GF-D8 (cell line): Measurements from ENCODE around the gene S100A1.
"Not testable (repeated sequence)": the region's sequence is repeated elsewhere in the genome, so short reads cannot be mapped to it uniquely, and the experiment has no call there.

ENCODE experiments used
- DNase-seq: peaks from one replicate; lab custom pipeline; 2025; lab: John Stamatoyannopoulos, UW

The S100A1 gene

DNA sequence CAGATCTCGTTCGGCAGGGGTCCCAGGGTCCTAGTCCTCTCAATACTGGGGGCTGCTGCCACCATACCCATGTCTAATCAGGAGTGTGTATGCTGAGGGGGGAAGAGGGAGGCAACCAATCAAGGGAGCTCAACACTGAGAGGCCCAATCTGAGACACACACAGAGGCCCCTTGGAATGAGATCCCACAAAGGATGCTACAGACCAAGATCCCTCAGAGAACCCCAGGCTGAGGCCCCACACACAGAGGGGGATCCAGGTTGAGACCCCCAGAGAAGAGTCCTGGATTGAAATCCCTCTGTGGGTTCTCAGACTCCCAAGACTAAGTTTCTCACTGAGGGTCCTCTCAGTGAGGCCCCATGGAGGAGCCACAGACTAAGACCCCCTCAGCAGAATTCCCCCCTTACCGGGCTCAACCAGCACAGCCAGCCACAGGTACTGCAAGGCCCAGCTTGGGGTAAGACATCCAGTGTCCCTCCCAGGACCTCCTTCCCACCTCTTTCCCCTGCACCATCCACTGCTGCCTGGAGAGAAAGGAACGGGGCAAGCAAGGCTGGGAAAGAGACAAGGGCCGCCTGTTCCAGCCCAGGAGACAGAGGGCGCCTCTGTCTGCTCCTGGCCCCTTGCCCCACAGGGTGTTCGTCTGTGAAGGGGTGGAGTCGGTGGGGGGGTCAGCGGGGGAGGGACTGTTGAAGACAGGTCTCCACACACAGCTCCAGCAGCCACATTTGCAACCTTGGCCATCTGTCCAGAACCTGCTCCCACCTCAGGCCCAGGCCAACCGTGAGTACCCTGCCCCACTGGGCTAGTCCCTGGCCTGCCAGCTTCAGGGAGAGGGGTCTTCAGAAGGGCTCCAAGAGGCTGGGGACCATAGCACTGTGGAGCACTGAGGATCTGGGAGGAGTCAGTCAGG lies at the start of gene S100A1:
TSS of gene S100A1 (plus strand) at position 720 of the 912 bp plus-strand sequence. CDS start 2,088 bp downstream, outside the sequence.
- no peak for DNase-seq

- no peak for DNase-seq
Measured at GRCh38 chr1:153578490-153578889, 49.7 kb upstream of the S100A1 start.

DNA sequence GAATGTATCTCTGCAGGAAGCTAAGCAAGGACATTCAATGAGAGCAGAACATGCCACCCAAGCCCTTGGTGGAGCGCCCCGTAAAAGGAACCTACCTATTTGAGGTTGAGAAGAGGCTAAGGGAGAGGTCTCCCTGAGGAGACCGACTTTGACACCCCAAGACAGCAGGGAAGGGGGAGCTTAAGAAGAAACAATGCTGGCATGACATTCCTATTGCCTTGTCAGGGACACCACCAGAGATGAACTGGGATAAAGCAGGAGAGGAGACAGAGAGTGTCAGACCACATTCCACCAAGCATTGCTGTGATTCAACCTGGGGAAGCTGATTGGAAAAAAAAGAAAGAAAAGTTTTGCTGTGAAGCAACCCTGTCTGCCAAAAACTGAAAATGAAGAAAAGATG lies 49.3 kb upstream of the S100A1 start:
- DNase-seq, result no peak

- not testable (repeated sequence) for DNase-seq
Measured at GRCh38 chr1:153582836-153583235, 45.4 kb upstream of the S100A1 start.

DNA sequence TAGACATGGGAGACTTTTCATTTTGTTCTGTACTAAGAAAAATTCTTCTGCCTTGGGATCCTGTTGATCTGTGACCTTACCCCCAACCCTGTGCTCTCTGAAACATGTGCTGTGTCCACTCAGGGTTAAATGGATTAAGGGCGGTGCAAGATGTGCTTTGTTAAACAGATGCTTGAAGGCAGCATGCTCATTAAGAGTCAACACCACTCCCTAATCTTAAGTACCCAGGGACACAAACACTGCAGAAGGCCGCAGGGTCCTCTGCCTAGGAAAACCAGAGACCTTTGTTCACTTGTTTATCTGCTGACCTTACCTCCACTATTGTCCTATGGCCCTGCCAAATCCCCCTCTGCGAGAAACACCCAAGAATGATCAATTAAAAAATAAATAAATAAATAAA lies 44.7 kb upstream of the S100A1 start:
- DNase-seq, result not testable (repeated sequence)

DNA sequence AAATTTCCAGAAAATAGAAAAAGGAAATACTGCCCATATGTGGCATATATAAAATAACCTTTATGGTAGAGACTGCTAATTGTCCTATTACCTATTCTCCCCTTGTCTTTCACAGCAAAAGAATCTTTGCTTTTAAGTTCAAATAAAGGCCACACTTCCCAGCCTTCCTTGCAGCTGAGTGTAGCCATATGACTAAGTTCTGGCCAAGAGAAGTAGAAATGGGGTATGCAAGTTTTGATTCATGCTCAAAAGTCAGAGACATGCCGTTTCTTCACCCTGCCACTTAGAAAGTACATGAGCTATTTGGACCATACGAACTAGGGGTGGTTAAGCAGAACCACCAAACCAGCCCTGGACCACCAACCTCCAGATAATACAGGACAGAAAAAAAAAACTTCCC lies 44.3 kb upstream of the S100A1 start:
- no peak for DNase-seq

GRCh38 chr1:153585006-153585405 lies 43.2 kb upstream of the S100A1 start:
- no peak for DNase-seq

DNA sequence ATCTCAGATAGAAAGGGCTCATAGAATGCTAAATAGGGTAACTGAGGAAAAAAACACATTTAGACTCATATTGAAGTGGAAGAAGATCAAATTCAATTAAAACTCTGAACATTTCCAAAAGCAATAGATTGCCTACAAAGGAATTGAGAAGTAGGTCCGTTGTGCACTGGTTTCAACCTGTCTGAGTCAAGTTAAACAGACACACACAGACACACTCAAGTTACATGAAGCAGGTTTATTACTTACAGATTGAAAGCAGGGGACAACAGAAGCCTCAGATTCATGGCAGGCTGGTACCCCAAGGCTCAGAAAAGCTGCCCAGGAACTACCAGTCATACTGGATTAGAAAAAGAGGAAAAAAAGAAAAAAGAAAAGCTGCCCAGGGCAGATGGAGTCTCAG lies 41.9 kb upstream of the S100A1 start:
- no peak for DNase-seq

DNA sequence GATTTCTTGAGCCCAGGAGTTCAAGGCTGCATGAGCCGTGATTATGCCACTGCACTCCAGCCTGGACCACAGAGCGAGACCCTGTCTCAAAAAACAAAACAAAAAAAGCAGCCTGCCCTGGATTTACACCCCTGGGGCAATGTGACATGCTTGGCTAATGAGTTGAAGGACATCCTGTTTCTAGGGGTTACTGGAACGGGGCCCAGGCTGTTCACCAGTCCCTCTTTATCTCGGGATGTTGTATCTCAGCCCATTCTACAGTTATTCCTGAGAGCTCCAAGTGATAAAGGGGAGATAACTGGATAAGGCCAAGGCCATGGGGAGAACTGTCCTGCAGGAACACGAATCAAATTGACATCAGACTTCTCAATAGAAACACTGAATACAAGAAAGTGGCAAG lies 40.9 kb upstream of the S100A1 start:
- DNase-seq, result no peak

DNA sequence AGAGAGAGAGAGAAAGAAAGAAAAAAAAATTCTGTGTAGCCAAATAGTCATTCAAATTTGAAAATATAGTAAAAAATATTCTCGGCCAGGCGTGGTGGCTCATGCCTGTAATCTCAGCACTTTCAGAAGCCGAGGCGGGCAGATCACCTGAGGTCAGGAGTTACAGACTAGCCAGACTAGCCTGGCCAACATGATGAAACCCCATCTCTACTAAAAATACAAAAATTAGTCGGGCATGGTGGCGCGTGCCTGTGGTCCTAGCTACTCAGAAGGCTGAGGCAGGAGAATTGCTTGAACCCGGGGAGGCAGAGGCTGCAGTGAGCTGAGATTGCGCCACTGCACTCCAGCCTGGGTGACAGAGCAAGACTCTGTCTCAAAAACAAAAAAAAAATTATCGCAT lies 40.2 kb upstream of the S100A1 start:
- not testable (repeated sequence) for DNase-seq

- DNase-seq, result no peak
Measured at GRCh38 chr1:153588482-153588881, 39.8 kb upstream of the S100A1 start.

DNA sequence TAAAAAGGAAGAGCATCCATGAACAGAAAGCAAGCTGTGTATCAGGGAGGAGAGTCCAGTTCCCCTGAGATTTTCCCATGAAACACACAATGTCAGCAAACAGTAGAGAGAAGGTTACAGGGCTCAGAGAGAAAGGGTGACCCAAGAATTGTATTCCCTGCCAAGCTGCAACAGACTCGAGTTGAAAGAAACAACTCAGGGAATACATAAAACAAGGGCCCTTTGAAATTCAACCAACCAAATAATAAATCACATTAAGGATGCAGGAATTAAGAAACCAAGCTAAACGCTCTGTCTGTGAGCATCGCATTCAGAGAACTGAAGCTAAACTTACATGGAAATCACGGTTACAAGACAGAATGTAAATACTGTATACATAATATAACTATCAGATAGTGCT lies 35.5 kb upstream of the S100A1 start:
- no peak for DNase-seq

DNA sequence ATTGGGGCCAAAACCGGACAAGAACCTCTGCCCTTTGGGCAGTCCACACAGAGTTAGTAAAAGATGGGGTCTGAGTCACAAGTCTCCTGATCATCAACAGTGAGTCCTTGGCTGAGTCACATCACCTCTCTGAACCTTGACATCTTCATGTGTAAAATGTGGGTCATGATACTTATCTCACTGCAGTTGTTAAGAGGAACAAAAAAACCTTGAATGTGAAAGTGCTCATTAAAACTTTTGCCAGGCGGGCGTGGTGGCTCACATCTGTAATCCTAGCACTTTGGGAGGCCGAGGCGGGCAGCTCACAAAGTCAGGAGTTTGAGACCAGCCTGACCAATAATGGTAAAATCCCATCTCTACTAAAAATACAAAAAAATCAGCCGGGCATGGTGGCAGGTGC lies 31.0 kb upstream of the S100A1 start:
- no peak for DNase-seq

- peak; percentile 87 for DNase-seq
Measured at GRCh38 chr1:153598309-153599172, 29.7 kb upstream of the S100A1 start.

DNA sequence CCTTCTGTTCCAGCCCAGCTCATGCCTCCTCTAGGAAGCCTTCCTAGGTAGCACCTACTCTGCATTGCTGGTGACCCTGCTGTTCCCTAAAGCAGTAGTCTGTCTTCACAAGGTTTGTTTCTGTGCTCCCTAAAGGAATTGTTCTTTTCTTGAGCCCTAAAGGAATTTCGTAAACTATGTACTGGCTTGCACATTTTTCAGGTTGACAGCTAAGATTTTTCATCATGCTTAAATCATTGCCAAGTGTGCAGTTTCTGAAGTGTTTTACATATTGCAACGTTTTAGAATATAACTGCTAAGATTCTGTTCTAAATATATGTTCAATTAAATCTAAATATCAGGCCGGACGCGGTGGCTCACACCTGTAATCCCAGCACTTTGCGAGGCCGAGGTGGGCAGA lies 28.4 kb upstream of the S100A1 start:
- no peak for DNase-seq

GRCh38 chr1:153602749-153603148 lies 25.5 kb upstream of the S100A1 start:
- no peak for DNase-seq

- no peak for DNase-seq
Measured at GRCh38 chr1:153606194-153606593, 22.0 kb upstream of the S100A1 start.

- DNase-seq, result no peak
Measured at GRCh38 chr1:153607381-153607780, 20.9 kb upstream of the S100A1 start.

DNA sequence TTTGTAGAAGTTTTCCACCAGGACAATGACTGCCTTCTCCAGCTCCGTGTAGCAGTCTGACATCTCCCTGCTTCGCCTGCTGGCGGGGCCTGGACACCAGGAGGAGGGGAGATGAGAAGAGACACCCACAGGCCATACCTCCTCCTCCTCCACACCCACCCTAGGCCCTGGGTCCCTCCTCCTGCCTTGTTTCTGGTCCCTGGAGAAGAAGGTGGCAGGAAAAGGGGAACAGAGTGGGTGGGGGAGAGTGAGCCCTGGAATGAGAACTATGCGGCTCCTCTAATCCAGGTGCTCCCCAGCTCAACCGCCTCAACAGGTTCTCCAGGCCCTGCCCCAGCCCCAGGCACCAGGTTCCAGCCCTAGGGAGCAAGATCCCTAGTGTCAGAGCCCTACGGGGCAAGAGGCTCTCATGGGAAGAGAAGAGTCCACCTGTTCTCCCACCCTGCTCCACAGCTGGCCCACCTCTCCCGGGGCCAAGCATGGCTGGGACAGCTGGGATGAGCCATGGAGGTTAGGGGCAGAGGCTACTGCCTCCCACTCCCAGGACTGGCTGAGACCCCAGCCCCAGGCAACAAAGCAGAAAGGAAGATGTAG lies 20.0 kb upstream of the S100A1 start:
- DNase-seq, result no peak

- DNase-seq, result no peak
Measured at GRCh38 chr1:153608742-153609584, 19.3 kb upstream of the S100A1 start.

- DNase-seq, result no peak
Measured at GRCh38 chr1:153609585-153609907, 18.7 kb upstream of the S100A1 start.

DNA sequence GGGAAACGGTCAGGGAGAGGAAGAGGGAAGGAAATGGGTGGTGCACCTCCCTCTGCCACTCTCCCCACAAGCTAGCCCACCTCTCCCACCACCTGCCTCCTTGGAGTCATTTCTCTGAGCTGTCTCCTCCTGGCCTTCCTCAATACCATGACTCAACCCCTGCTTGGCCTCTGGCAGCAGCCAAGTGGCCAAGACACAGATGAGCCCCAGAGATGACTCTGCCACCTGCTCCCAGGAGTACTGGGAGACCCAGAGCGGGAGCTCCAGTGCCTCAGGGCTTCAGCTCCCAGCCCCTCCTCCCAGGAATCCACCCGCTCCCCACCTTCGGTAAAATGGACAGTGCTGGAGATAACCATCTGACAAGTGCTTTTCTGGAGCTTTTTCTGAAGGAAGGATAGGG lies 17.9 kb upstream of the S100A1 start:
- DNase-seq, result no peak
